SK-N-SH (cell line): ENCODE results near the gene JADE2.

Experiments
- CHD2 ChIP-seq: fragments of 150-350 bp; IDR thresholded peaks from 2 replicates; pipeline ENCODE4 v1.6.1; 2018; ENCODE audit warnings: low read length; ENCODE audit not compliant: partially characterized antibody
- EP300 ChIP-seq, 2 experiments: IDR thresholded peaks; 2 replicates each; pipeline versions ENCODE4 v1.4.0 to v1.6.1; 2012; ENCODE audit warnings: borderline replicate concordance in 1 of 2, low read depth in 1 of 2, low read length in 1 of 2
- EZH2phosphoT487 ChIP-seq: fragments of 200-600 bp; sonication (generic); IDR thresholded peaks from 2 replicates; pipeline ENCODE4 v1.6.1; 2017; ENCODE audit warnings: low read depth, mixed run types, mild to moderate bottlenecking, antibody characterized with exemption, moderate library complexity, borderline replicate concordance
- FOSL2 ChIP-seq: IDR thresholded peaks from 2 replicates; pipeline ENCODE4 v1.4.0; 2012; ENCODE audit warnings: low read depth, mild to moderate bottlenecking, moderate library complexity, borderline replicate concordance
- MXI1 ChIP-seq: IDR thresholded peaks from 2 replicates; pipeline ENCODE4 v1.6.1; 2012; ENCODE audit warnings: mild to moderate bottlenecking, low read depth, low read length, improper control_type of control experiment
- POLR2AphosphoS5 ChIP-seq: IDR thresholded peaks from 2 replicates; pipeline ENCODE4 v1.6.1; 2012; ENCODE audit warnings: low read depth, low read length
- RCOR1 ChIP-seq: fragments of 150-350 bp; IDR thresholded peaks from 2 replicates; pipeline ENCODE4 v1.6.1; 2017; ENCODE audit warnings: antibody characterized with exemption, low read length
- RFX5 ChIP-seq: IDR thresholded peaks from 2 replicates; pipeline ENCODE4 v1.6.1; 2012; ENCODE audit warnings: mild to moderate bottlenecking, improper control_type of control experiment, low read length
- TCF12 ChIP-seq: IDR thresholded peaks from 2 replicates; pipeline ENCODE4 v1.4.0; 2012
- TF ChIP-seq, protein P1 (sequence below): fragments of 200-600 bp; sonication (generic); IDR thresholded peaks from 2 replicates; pipeline ENCODE4 v1.6.1; 2017; ENCODE audit warnings: antibody characterized with exemption, mild to moderate bottlenecking, moderate library complexity
- TF ChIP-seq, protein P2 (sequence below): fragments of 150-350 bp; IDR thresholded peaks from 2 replicates; pipeline ENCODE4 v1.6.1; 2017; ENCODE audit warnings: antibody characterized with exemption, low read length, low read depth, borderline replicate concordance
- TF ChIP-seq, protein P3 (sequence below): IDR thresholded peaks from 2 replicates; pipeline ENCODE4 v1.4.0; 2012; ENCODE audit warnings: low read depth

DNA sequence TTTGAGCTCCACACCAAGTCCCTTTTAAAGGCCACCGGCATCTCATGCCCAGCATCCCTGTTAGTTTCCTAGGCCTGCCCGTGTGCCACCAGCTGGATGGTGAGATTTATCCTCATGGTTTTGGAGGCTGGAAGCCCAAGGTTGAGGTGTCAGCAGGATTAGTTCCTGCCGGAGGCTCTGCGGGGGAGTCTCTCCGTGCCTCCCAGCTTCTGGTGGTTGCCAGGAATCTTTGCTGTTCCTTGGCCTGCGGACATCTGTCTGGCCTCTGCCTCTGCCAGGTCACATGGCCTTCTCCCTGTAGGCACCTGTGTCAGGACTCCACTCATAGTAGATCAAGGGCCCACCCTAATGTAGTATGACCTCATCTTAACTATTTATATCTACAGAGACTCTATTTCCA, 45.4 kb downstream of the JADE2 start:
- TF ChIP-seq EZH2phosphoT487 (no peak), MXI1 (no peak), POLR2AphosphoS5 (no peak), CHD2 (no peak), RFX5 (no peak), TCF12 (no peak), RCOR1 (no peak), FOSL2 (no peak), EP300 (IDR thresholded peaks at IDR 0.05; ENCODE audit: borderline replicate concordance in 1 of 2, low read depth in 1 of 2, low read length in 1 of 2) (no peak)
- TF ChIP-seq, protein P1, sequence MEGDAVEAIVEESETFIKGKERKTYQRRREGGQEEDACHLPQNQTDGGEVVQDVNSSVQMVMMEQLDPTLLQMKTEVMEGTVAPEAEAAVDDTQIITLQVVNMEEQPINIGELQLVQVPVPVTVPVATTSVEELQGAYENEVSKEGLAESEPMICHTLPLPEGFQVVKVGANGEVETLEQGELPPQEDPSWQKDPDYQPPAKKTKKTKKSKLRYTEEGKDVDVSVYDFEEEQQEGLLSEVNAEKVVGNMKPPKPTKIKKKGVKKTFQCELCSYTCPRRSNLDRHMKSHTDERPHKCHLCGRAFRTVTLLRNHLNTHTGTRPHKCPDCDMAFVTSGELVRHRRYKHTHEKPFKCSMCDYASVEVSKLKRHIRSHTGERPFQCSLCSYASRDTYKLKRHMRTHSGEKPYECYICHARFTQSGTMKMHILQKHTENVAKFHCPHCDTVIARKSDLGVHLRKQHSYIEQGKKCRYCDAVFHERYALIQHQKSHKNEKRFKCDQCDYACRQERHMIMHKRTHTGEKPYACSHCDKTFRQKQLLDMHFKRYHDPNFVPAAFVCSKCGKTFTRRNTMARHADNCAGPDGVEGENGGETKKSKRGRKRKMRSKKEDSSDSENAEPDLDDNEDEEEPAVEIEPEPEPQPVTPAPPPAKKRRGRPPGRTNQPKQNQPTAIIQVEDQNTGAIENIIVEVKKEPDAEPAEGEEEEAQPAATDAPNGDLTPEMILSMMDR, result no peak
- TF ChIP-seq, protein P2, sequence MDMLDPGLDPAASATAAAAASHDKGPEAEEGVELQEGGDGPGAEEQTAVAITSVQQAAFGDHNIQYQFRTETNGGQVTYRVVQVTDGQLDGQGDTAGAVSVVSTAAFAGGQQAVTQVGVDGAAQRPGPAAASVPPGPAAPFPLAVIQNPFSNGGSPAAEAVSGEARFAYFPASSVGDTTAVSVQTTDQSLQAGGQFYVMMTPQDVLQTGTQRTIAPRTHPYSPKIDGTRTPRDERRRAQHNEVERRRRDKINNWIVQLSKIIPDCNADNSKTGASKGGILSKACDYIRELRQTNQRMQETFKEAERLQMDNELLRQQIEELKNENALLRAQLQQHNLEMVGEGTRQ, result no peak
- TF ChIP-seq, protein P3, sequence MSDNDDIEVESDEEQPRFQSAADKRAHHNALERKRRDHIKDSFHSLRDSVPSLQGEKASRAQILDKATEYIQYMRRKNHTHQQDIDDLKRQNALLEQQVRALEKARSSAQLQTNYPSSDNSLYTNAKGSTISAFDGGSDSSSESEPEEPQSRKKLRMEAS, result no peak
